Liver (tissue), 9 donors: ENCODE measurements around the gene INPP4B. TPM values are rescaled to one million over a fixed set of nuclear protein-coding genes. Genes with fewer than 3 reads are reported as not detected.

ENCODE experiments used
- DNase-seq: peaks from one replicate; pipeline ENCODE4 v3.0.0-alpha.2; 2017; ENCODE audit warnings: low spot score
- H3K27ac ChIP-seq, 2 donors: one replicate each; pipeline ENCODE4 v1.7.0; 2013; ENCODE audit warnings: inconsistent platforms in 2 of 2, low read length in 2 of 2, control low read depth in 1 of 2, low read depth in 1 of 2, mild to moderate bottlenecking in 1 of 2
- H3K27me3 ChIP-seq, 4 donors: one replicate each; pipeline versions ENCODE4 v1.6.1 to v1.7.0; 2013; ENCODE audit warnings: low read length in 3 of 4, inconsistent platforms in 1 of 4, mild to moderate bottlenecking in 1 of 4, moderate library complexity in 1 of 4; ENCODE audit not compliant: control insufficient read depth in 4 of 4, insufficient read depth in 4 of 4
- H3K36me3 ChIP-seq, 4 donors: one replicate each; pipeline versions ENCODE4 v1.6.1 to v1.7.0; 2013; ENCODE audit warnings: low read length in 3 of 4, mild to moderate bottlenecking in 3 of 4, low read depth in 1 of 4, moderate library complexity in 1 of 4; ENCODE audit not compliant: control insufficient read depth in 4 of 4, insufficient read depth in 3 of 4
- H3K4me1 ChIP-seq, 4 donors: one replicate each; pipeline versions ENCODE4 v1.6.1 to v1.7.0; 2013; ENCODE audit warnings: low read length in 3 of 4, mild to moderate bottlenecking in 3 of 4, moderate library complexity in 1 of 4; ENCODE audit not compliant: control insufficient read depth in 4 of 4, insufficient read depth in 4 of 4
- H3K4me3 ChIP-seq, 3 donors: one replicate each; pipeline versions ENCODE4 v1.6.1 to v1.7.0; 2013; ENCODE audit warnings: low read length in 3 of 3, control low read depth in 1 of 3, low read depth in 1 of 3, mild to moderate bottlenecking in 1 of 3
- H3K9ac ChIP-seq, 2 donors: one replicate each; pipeline ENCODE4 v1.7.0; 2013; ENCODE audit warnings: low read length in 2 of 2, mild to moderate bottlenecking in 2 of 2, moderate library complexity in 2 of 2, control low read depth in 1 of 2, low read depth in 1 of 2
- H3K9me3 ChIP-seq, 4 donors: one replicate each; pipeline versions ENCODE4 v1.6.1 to v1.7.0; 2013; ENCODE audit warnings: low read length in 3 of 4; ENCODE audit not compliant: control insufficient read depth in 4 of 4
- EGR1 ChIP-seq, 2 donors: IDR thresholded peaks; 2 replicates each; pipeline ENCODE4 v1.6.1; 2016 to 2018; ENCODE audit warnings: antibody characterized with exemption in 2 of 2, low read depth in 2 of 2
- FOXA1 ChIP-seq: IDR thresholded peaks from 2 replicates; pipeline ENCODE4 v1.6.1; 2016; ENCODE audit warnings: antibody characterized with exemption
- FOXA2 ChIP-seq: IDR thresholded peaks from 2 replicates; pipeline ENCODE4 v1.6.1; 2016; ENCODE audit warnings: antibody characterized with exemption
- HNF4A ChIP-seq, 2 donors: conservative IDR thresholded peaks; 2 replicates each; pipeline ENCODE4 v1.6.1; 2016; ENCODE audit warnings: antibody characterized with exemption in 2 of 2, mild to moderate bottlenecking in 2 of 2
- HNF4G ChIP-seq: IDR thresholded peaks from 2 replicates; pipeline ENCODE4 v1.6.1; 2016; ENCODE audit warnings: antibody characterized with exemption
- JUND ChIP-seq, 2 donors: IDR thresholded peaks; 2 replicates each; pipeline ENCODE4 v1.6.1; 2016; ENCODE audit warnings: antibody characterized with exemption in 2 of 2
- NR2F2 ChIP-seq: IDR thresholded peaks from 2 replicates; pipeline ENCODE4 v1.6.1; 2016; ENCODE audit warnings: antibody characterized with exemption
- RAD21 ChIP-seq, 2 donors: IDR thresholded peaks; 2 replicates each; pipeline ENCODE4 v1.6.1; 2016; ENCODE audit warnings: antibody characterized with exemption in 2 of 2, mild to moderate bottlenecking in 2 of 2
- RXRA ChIP-seq, 2 donors: IDR thresholded peaks; 2 replicates each; pipeline ENCODE4 v1.6.1; 2017 to 2018; ENCODE audit warnings: antibody characterized with exemption in 2 of 2, mild to moderate bottlenecking in 1 of 2
- SP1 ChIP-seq: IDR thresholded peaks from 2 replicates; pipeline ENCODE4 v1.6.1; 2018; ENCODE audit warnings: antibody characterized with exemption, mild to moderate bottlenecking
- YY1 ChIP-seq: IDR thresholded peaks from 2 replicates; pipeline ENCODE4 v1.6.1; 2016; ENCODE audit warnings: antibody characterized with exemption, mild to moderate bottlenecking
- ZBTB33 ChIP-seq: IDR thresholded peaks from 2 replicates; pipeline ENCODE4 v1.6.1; 2016; ENCODE audit warnings: antibody characterized with exemption
- WGBS: extraction: QIAGEN DNeasy Blood & Tissue Kit; methylation state at CpG from one replicate; pipeline ENCODE4 v1.1.7; 2013; 5-methylcytosine and 5-hydroxymethylcytosine counted together
- polyA plus RNA-seq, 2 donors: library from polyadenylated mRNA; stranded (reverse) in 1 of 2; unstranded in 1 of 2; fragments of 200-250 nt in 1 of 2; fragments of >200 nt in 1 of 2; fragmentation: Nextera tagmentation in 1 of 2; extraction: Ambion mirVana in 1 of 2; gene quantifications; one replicate each; pipeline versions ENCODE4 v1.2.1 to v1.2.3, GENCODE V29; 2013 to 2015
- total RNA-seq, 2 donors: library from RNA; depleted of rRNA; stranded (reverse); fragments of >200 nt; gene quantifications; one replicate each; pipeline ENCODE4 v1.2.3, GENCODE V29; 2014
- TF ChIP-seq, protein P1 (sequence below): IDR thresholded peaks from 2 replicates; pipeline ENCODE4 v1.6.1; 2016; ENCODE audit warnings: antibody characterized with exemption
- TF ChIP-seq, protein P2 (sequence below): IDR thresholded peaks from 2 replicates; pipeline ENCODE4 v1.6.1; 2016; ENCODE audit warnings: antibody characterized with exemption
- TF ChIP-seq, protein P3 (sequence below): fragments of 150-350 bp; IDR thresholded peaks from 2 replicates; pipeline ENCODE4 v1.5.1; 2017; ENCODE audit warnings: improper control_type of control experiment, low read depth, low read length; ENCODE audit not compliant: missing input control
- donor health status: healthy.
- donor health status: healthy.
- donor health status: healthy.
- donor health status: healthy.
- donor health status: healthy.

INPP4B gene
- total and polyA plus RNA-seq, 4 donors: 0.43 to 2.8 (median 1.6) TPM

DNA sequence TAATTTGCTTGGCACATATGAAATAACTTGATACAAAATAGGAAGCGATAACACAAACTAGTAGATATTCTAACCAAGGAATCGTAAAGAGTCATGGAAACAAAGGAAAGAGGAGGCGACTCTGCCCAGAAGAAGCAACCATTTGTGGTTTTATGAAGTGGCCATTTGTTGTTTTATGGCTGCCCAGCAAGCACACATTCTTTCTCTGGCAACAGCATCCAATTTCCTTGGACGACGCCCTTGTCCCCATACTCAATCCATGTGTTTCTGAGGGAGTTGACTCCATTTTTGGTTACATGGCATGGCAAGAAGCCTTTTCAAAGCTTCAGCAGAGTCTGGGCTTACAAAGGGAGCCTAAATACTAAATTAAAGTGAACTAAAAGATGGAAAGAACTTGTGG lies 295.1 kb downstream of the INPP4B start:
- no peak overlapping the region for H3K4me3 ChIP-seq
- TF ChIP-seq, protein P1, sequence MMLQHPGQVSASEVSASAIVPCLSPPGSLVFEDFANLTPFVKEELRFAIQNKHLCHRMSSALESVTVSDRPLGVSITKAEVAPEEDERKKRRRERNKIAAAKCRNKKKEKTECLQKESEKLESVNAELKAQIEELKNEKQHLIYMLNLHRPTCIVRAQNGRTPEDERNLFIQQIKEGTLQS: no peak
- TF ChIP-seq HNF4G: no peak
- no peak for TF ChIP-seq JUND (IDR thresholded peaks at IDR 0.05)
- TF ChIP-seq RXRA (IDR thresholded peaks at IDR 0.05): no peak
- TF ChIP-seq YY1: no peak
- TF ChIP-seq, protein P2, sequence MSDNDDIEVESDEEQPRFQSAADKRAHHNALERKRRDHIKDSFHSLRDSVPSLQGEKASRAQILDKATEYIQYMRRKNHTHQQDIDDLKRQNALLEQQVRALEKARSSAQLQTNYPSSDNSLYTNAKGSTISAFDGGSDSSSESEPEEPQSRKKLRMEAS: no peak
- no peak for TF ChIP-seq RAD21 (IDR thresholded peaks at IDR 0.05)
- TF ChIP-seq EGR1 (IDR thresholded peaks at IDR 0.05; ENCODE audit: low read depth in 2 of 2): no peak
- TF ChIP-seq FOXA1: no peak
- no peak for TF ChIP-seq ZBTB33
- TF ChIP-seq FOXA2: no peak
- no peak for TF ChIP-seq HNF4A (conservative IDR thresholded peaks at IDR 0.05)
- no peaks in the 10 kb centered on the region for H3K36me3 ChIP-seq
- no peaks in the 10 kb centered on the region for H3K27me3 ChIP-seq
- H3K9me3 ChIP-seq: no peaks in the 10 kb centered on the region
- no peak overlapping the region for H3K9ac ChIP-seq
- H3K4me1 ChIP-seq: no peaks in the 10 kb centered on the region
- DNase-seq: no peak
- WGBS: 87% methylated on average over 5 of the region's 5 CpGs
- no peak overlapping the region for H3K27ac ChIP-seq

DNA sequence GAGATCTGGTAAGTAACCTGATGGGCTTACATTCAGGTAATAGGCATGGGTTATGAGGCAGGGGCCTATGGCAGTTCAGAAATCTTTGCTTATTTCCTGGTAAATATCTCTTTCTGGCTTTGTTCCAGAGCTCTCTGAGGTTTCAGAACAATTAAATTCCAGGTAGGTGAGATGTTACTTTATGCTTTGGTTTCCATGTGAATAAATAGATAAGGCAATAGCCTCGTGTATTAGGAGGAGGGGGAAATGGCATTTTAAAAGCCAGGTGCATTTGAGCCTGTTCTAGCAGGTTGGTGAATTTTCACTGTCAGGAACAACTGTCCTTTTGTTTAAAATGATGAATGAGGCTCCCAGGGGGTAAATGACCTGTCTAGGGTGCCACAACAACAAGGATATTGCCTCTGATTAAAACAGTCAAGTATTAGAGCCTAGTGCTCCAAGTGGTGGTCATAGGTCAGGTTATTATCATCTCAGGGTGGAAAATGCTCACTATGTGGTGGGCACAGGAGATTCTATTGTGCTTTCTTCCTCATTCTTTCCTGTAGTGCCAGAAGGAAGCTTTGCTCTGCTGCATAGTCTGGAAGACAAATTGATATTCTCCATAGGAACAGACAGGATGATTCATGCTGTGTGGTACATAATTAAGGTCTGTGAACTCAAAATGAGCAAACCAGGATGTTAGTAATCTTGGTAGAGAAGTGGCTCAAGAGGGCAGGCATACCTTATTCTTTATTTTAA lies 296.2 kb downstream of the INPP4B start:
- DNase-seq: no peak
- no peaks in the 10 kb centered on the region for H3K4me1 ChIP-seq
- H3K27ac ChIP-seq: no peak overlapping the region
- no peak overlapping the region for H3K4me3 ChIP-seq
- H3K27me3 ChIP-seq: no peaks in the 10 kb centered on the region
- H3K36me3 ChIP-seq: no peaks in the 10 kb centered on the region
- no peak overlapping the region for H3K9ac ChIP-seq
- 39% methylated on average over 1 of the region's 1 CpG for WGBS
- TF ChIP-seq HNF4G (no peak), EGR1 (IDR thresholded peaks at IDR 0.05; ENCODE audit: low read depth in 2 of 2) (no peak), FOXA1 (no peak), SP1 (peak; percentile 9), ZBTB33 (no peak), NR2F2 (peak; percentile 75), RAD21 (IDR thresholded peaks at IDR 0.05) (no peak), HNF4A (conservative IDR thresholded peaks at IDR 0.05) (no peak)
- TF ChIP-seq, protein P3, sequence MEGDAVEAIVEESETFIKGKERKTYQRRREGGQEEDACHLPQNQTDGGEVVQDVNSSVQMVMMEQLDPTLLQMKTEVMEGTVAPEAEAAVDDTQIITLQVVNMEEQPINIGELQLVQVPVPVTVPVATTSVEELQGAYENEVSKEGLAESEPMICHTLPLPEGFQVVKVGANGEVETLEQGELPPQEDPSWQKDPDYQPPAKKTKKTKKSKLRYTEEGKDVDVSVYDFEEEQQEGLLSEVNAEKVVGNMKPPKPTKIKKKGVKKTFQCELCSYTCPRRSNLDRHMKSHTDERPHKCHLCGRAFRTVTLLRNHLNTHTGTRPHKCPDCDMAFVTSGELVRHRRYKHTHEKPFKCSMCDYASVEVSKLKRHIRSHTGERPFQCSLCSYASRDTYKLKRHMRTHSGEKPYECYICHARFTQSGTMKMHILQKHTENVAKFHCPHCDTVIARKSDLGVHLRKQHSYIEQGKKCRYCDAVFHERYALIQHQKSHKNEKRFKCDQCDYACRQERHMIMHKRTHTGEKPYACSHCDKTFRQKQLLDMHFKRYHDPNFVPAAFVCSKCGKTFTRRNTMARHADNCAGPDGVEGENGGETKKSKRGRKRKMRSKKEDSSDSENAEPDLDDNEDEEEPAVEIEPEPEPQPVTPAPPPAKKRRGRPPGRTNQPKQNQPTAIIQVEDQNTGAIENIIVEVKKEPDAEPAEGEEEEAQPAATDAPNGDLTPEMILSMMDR: no peak
- TF ChIP-seq, protein P1: no peak
- no peaks in the 10 kb centered on the region for H3K9me3 ChIP-seq
